Heart left ventricle (tissue), 13 donors: ENCODE results near the gene COX18.

Experiments used
- CTCF ChIP-seq, 12 donors: fragments of 200-600 bp; sonication (generic) in 4 of 12; IDR thresholded peaks; one replicate each; pipeline versions ENCODE4 v1.5.0 to v1.8.0; 2018 to 2022; ENCODE audit warnings: antibody characterized with exemption in 12 of 12, mild to moderate bottlenecking in 5 of 12
- POLR2A ChIP-seq, 2 donors: fragments of 450-650 bp; IDR thresholded peaks; one replicate each; pipeline ENCODE4 v1.6.1; 2017; ENCODE audit warnings: antibody characterized with exemption in 2 of 2, mild to moderate bottlenecking in 2 of 2, moderate library complexity in 2 of 2
- donor health status: ischemic (EF 13 %, LVEDD 7.1; RV severe dilation, severe dysfunction).
- donor health status: DM: no; HTN: yes; CAD: no.
- donor health status: DM: no; HTN: no; CAD: no.
- donor health status: ischemic (EF 25% LVEDD 6.9; RV normal size, moderate dysfunction).
- donor health status: ischemic (EF 25% LVEDD 5.7; RV mildly dilated, moderate dysfunction).
- donor health status: ischemic (EF 35%, LVEDD 5.7; RV mildly dilated, moderate dysfunction).
- donor health status: nonischemic (EF 11% LVEDD 7.7; RV severe dilation, severe dysfunction).
- donor health status: DM: yes; HTN: yes; CAD: no.
- donor health status: PGD.
- donor health status: ischemic (EF 29% LVEDD 5.4; RV normal size, mild dysfunction).
- donor health status: nonischemic (EF 23%, LVEDD 6.1; RV moderate dilation, normal function).

GRCh38 chr4:73098016-73098415 is 28.5 kb upstream of the COX18 start:
- TF ChIP-seq POLR2A (IDR thresholded peaks at IDR 0.05) (no peak), CTCF (IDR thresholded peaks at IDR 0.05) (no peak)
